Activated CD4-positive, alpha-beta memory T cell treated with anti-CD3 and anti-CD28 coated beads for 36 hours (primary cell): ENCODE results near the gene CNTN4. TPM values are rescaled to one million over a fixed set of nuclear protein-coding genes. Genes with fewer than 3 reads are reported as not detected.

Experiments used
- CTCF ChIA-PET: fragments of 350-600 bp; sonication (Branson Sonifier 250); formaldehyde crosslinking; loops from one replicate; lab custom pipeline; 2021; ENCODE audit warnings: antibody characterized with exemption, inconsistent platforms; lab: Charles Lee
- POLR2A ChIA-PET: fragments of 350-600 bp; sonication (Branson Sonifier 250); formaldehyde crosslinking; loops from one replicate; lab custom pipeline; 2021; ENCODE audit warnings: antibody characterized with exemption; lab: Charles Lee
- DNase-seq: peaks from one replicate; pipeline ENCODE4 v3.0.0-alpha.2; 2020
- H3K27ac Mint-ChIP-seq: one replicate; pipeline ENCODE4 v1.8.0; 2021; ENCODE audit warnings: mixed read lengths
- H3K27me3 Mint-ChIP-seq: one replicate; pipeline ENCODE4 v1.8.0; 2021; ENCODE audit warnings: mixed read lengths
- H3K36me3 Mint-ChIP-seq: one replicate; pipeline ENCODE4 v1.8.0; 2021; ENCODE audit warnings: mixed read lengths
- H3K4me1 Mint-ChIP-seq: one replicate; pipeline ENCODE4 v1.8.0; 2021; ENCODE audit warnings: low read depth, mixed read lengths
- H3K4me3 Mint-ChIP-seq: one replicate; pipeline ENCODE4 v1.8.0; 2021; ENCODE audit warnings: mild to moderate bottlenecking, mixed read lengths
- H3K9me3 Mint-ChIP-seq: one replicate; pipeline ENCODE4 v1.8.0; 2021; ENCODE audit warnings: mixed read lengths
- intact Hi-C: fragments of 100-400 bp; cut with micrococcal nuclease; formaldehyde crosslinking; loops from one replicate; pipeline ENCODE4 v1.15.1; 2023
- total RNA-seq, 2 experiments: library from RNA; stranded (reverse); gene quantifications; one replicate each; pipeline ENCODE4 v1.2.3, GENCODE V29; 2021

The CNTN4 gene
- total RNA-seq, 2 experiments from 2014 or later = not detected

- no peak overlapping the region for H3K27ac Mint-ChIP-seq
- H3K36me3 Mint-ChIP-seq = peaks cover 5% of the 10 kb centered on the region
- CTCF ChIA-PET = no interaction called here
- no peak overlapping the region for H3K4me3 Mint-ChIP-seq
- POLR2A ChIA-PET = no interaction called here
- DNase-seq = no peak
- H3K9me3 Mint-ChIP-seq = no peaks in the 10 kb centered on the region
- H3K27me3 Mint-ChIP-seq = peaks cover 41% of the 10 kb centered on the region
- intact Hi-C loops = no loop called here
- H3K4me1 Mint-ChIP-seq = peaks cover 6% of the 10 kb centered on the region
Observed at GRCh38 chr3:2099779-2100191, 1.1 kb downstream of the CNTN4 start.

GRCh38 chr3:2106438-2106837 is 7.8 kb downstream of the CNTN4 start:
- DNase-seq = no peak
- intact Hi-C loops = no loop called here
- no peak overlapping the region for H3K4me3 Mint-ChIP-seq
- peaks cover 9% of the 10 kb centered on the region for H3K9me3 Mint-ChIP-seq
- peaks cover 9% of the 10 kb centered on the region for H3K27me3 Mint-ChIP-seq
- ChIA-PET POLR2A (no interaction called here), CTCF (no interaction called here)
- no peaks in the 10 kb centered on the region for H3K36me3 Mint-ChIP-seq
- no peak overlapping the region for H3K27ac Mint-ChIP-seq
- no peaks in the 10 kb centered on the region for H3K4me1 Mint-ChIP-seq

- H3K4me1 Mint-ChIP-seq = no peaks in the 10 kb centered on the region
- intact Hi-C loops = no loop called here
- no peak overlapping the region for H3K27ac Mint-ChIP-seq
- ChIA-PET CTCF (no interaction called here), POLR2A (no interaction called here)
- H3K36me3 Mint-ChIP-seq = no peaks in the 10 kb centered on the region
- no peak overlapping the region for H3K4me3 Mint-ChIP-seq
- H3K27me3 Mint-ChIP-seq = peaks cover 2% of the 10 kb centered on the region
- DNase-seq = no peak
- peaks cover 7% of the 10 kb centered on the region for H3K9me3 Mint-ChIP-seq
Observed at GRCh38 chr3:2110597-2111117, 12.0 kb downstream of the CNTN4 start.

GRCh38 chr3:2114617-2115275 is 16.1 kb downstream of the CNTN4 start:
- CTCF ChIA-PET = no interaction called here
- H3K9me3 Mint-ChIP-seq = no peaks in the 10 kb centered on the region
- H3K36me3 Mint-ChIP-seq = no peaks in the 10 kb centered on the region
- H3K27me3 Mint-ChIP-seq = peaks cover 2% of the 10 kb centered on the region
- no peak for DNase-seq
- intact Hi-C loops = no loop called here
- POLR2A ChIA-PET = no interaction called here
- no peak overlapping the region for H3K4me3 Mint-ChIP-seq
- no peak overlapping the region for H3K27ac Mint-ChIP-seq
- no peaks in the 10 kb centered on the region for H3K4me1 Mint-ChIP-seq

- CTCF ChIA-PET = no interaction called here
- H3K9me3 Mint-ChIP-seq = no peaks in the 10 kb centered on the region
Observed at GRCh38 chr3:2130726-2131125, 32.1 kb downstream of the CNTN4 start.

GRCh38 chr3:2133146-2133545 is 34.5 kb downstream of the CNTN4 start:
- no peaks in the 10 kb centered on the region for H3K27me3 Mint-ChIP-seq
- DNase-seq = no peak
- H3K27ac Mint-ChIP-seq = no peak overlapping the region
- H3K4me3 Mint-ChIP-seq = no peak overlapping the region
- H3K36me3 Mint-ChIP-seq = no peaks in the 10 kb centered on the region
- intact Hi-C loops = no loop called here
- ChIA-PET CTCF (no interaction called here), POLR2A (no interaction called here)
- H3K4me1 Mint-ChIP-seq = no peaks in the 10 kb centered on the region
- H3K9me3 Mint-ChIP-seq = no peaks in the 10 kb centered on the region

More at GRCh38 chr3:2130726-2131125, 32.1 kb downstream of the CNTN4 start:
- H3K4me1 Mint-ChIP-seq = no peaks in the 10 kb centered on the region
- no peaks in the 10 kb centered on the region for H3K27me3 Mint-ChIP-seq
- intact Hi-C loops = no loop called here
- no peak for DNase-seq
- no peak overlapping the region for H3K4me3 Mint-ChIP-seq
- no peak overlapping the region for H3K27ac Mint-ChIP-seq
- no peaks in the 10 kb centered on the region for H3K36me3 Mint-ChIP-seq
- POLR2A ChIA-PET = no interaction called here

GRCh38 chr3:2137651-2138050 is 39.0 kb downstream of the CNTN4 start:
- intact Hi-C loops = no loop called here
- Mint-ChIP-seq H3K4me3 (no peak overlapping the region), H3K27me3 (no peaks in the 10 kb centered on the region), H3K36me3 (peaks cover 2% of the 10 kb centered on the region), H3K27ac (no peak overlapping the region), H3K4me1 (no peaks in the 10 kb centered on the region), H3K9me3 (peaks cover 5% of the 10 kb centered on the region)
- POLR2A ChIA-PET = no interaction called here
- CTCF ChIA-PET = no interaction called here
- no peak for DNase-seq

- Mint-ChIP-seq H3K4me1 (no peaks in the 10 kb centered on the region), H3K4me3 (no peak overlapping the region), H3K9me3 (peaks cover 5% of the 10 kb centered on the region), H3K27me3 (no peaks in the 10 kb centered on the region), H3K36me3 (peaks cover 2% of the 10 kb centered on the region), H3K27ac (no peak overlapping the region)
- no peak for DNase-seq
- ChIA-PET CTCF (no interaction called here), POLR2A (no interaction called here)
- intact Hi-C loops = no loop called here
Observed at GRCh38 chr3:2141482-2141881, 42.8 kb downstream of the CNTN4 start.

- POLR2A ChIA-PET = no interaction called here
- intact Hi-C loops = no loop called here
- CTCF ChIA-PET = no interaction called here
- Mint-ChIP-seq H3K27ac (no peak overlapping the region), H3K4me1 (no peaks in the 10 kb centered on the region), H3K27me3 (no peaks in the 10 kb centered on the region), H3K36me3 (no peaks in the 10 kb centered on the region), H3K4me3 (no peak overlapping the region), H3K9me3 (no peaks in the 10 kb centered on the region)
- no peak for DNase-seq
Observed at GRCh38 chr3:2148561-2149340, 50.1 kb downstream of the CNTN4 start.

- DNase-seq = no peak
- intact Hi-C loops = no loop called here
- no peaks in the 10 kb centered on the region for H3K9me3 Mint-ChIP-seq
- no peaks in the 10 kb centered on the region for H3K27me3 Mint-ChIP-seq
- ChIA-PET CTCF (no interaction called here), POLR2A (no interaction called here)
- no peak overlapping the region for H3K27ac Mint-ChIP-seq
- no peaks in the 10 kb centered on the region for H3K36me3 Mint-ChIP-seq
- no peak overlapping the region for H3K4me3 Mint-ChIP-seq
- H3K4me1 Mint-ChIP-seq = no peaks in the 10 kb centered on the region
Observed at GRCh38 chr3:2153053-2153452, 54.4 kb downstream of the CNTN4 start.

- ChIA-PET POLR2A (no interaction called here), CTCF (no interaction called here)
- H3K27ac Mint-ChIP-seq = no peak overlapping the region
- no peaks in the 10 kb centered on the region for H3K36me3 Mint-ChIP-seq
- intact Hi-C loops = no loop called here
- no peaks in the 10 kb centered on the region for H3K9me3 Mint-ChIP-seq
- no peaks in the 10 kb centered on the region for H3K4me1 Mint-ChIP-seq
- H3K4me3 Mint-ChIP-seq = no peak overlapping the region
- H3K27me3 Mint-ChIP-seq = no peaks in the 10 kb centered on the region
- no peak for DNase-seq
Observed at GRCh38 chr3:2153547-2153946, 54.9 kb downstream of the CNTN4 start.

- no peaks in the 10 kb centered on the region for H3K36me3 Mint-ChIP-seq
- POLR2A ChIA-PET = no interaction called here
- no peak overlapping the region for H3K27ac Mint-ChIP-seq
- H3K9me3 Mint-ChIP-seq = no peaks in the 10 kb centered on the region
- H3K27me3 Mint-ChIP-seq = no peaks in the 10 kb centered on the region
- CTCF ChIA-PET = no interaction called here
- no peak overlapping the region for H3K4me3 Mint-ChIP-seq
- no peak for DNase-seq
- intact Hi-C loops = no loop called here
- H3K4me1 Mint-ChIP-seq = no peaks in the 10 kb centered on the region
Observed at GRCh38 chr3:2154621-2155020, 56.0 kb downstream of the CNTN4 start.
